HepG2 (cell line): ENCODE results near the gene ZNF749. TPM values are rescaled to one million over a fixed set of nuclear protein-coding genes. Genes with fewer than 3 reads are reported as not detected.

Source experiments
- ATAC-seq: fragments of 200-7000 bp; cut with Tn5 transposase; 3 replicates; pipeline ENCODE4 v1.9.1; 2020; ENCODE audit warnings: mild to moderate bottlenecking, moderate library complexity
- BruUV-seq: library from RNA; stranded (reverse); fragments of 400-500 nt; replicated peaks from 2 replicates; lab custom pipeline; 2021; lab: Mats Ljungman, UMichigan
- CTCF ChIA-PET: fragments of 300-600 bp; formaldehyde crosslinking; extraction: SDS; loops from one replicate; lab custom pipeline; 2021; ENCODE audit warnings: low total read pairs, inconsistent platforms, low intra/inter-chr PET ratio; lab: Yijun Ruan, JAX
- POLR2A ChIA-PET: fragments of 350-600 bp; sonication (Branson Sonifier 250); formaldehyde crosslinking; loops from one replicate; lab custom pipeline; 2020; ENCODE audit warnings: antibody characterized with exemption, inconsistent platforms; lab: Yijun Ruan, JAX
- DNase-seq: peaks from one replicate; pipeline ENCODE4 v3.0.0-alpha.2; 2015; ENCODE audit warnings: low spot score
- FAIRE-seq: peaks from 3 replicates; lab custom pipeline; 2011; peaks lifted over from hg19 to GRCh38; lab: Jason Lieb, UNC
- H2AFZ ChIP-seq: one replicate; pipeline ENCODE4 v1.6.1; 2011; ENCODE audit warnings: low read length, inconsistent platforms
- H3K27ac ChIP-seq: fragments of 300-600 bp; 3 replicates; pipeline ENCODE4 v1.8.0; 2011; ENCODE audit warnings: mixed run types, mild to moderate bottlenecking, mixed read lengths, low read length, inconsistent platforms; ENCODE audit not compliant: insufficient read depth; ENCODE audit errors: extremely low read length
- H3K27me3 ChIP-seq, 2 experiments: fragments of 200-600 bp in 1 of 2; 2 replicates in 1 of 2; 3 replicates in 1 of 2; pipeline versions ENCODE4 v1.6.0 to v1.8.0; 2011; ENCODE audit warnings: low read length in 2 of 2, mild to moderate bottlenecking in 2 of 2, moderate library complexity in 2 of 2, inconsistent platforms in 1 of 2; ENCODE audit not compliant: insufficient read depth in 2 of 2, control insufficient read depth in 1 of 2
- H3K36me3 ChIP-seq, 2 experiments: fragments of 200-600 bp in 1 of 2; replicated peaks in 1 of 2; 2 replicates in 1 of 2; 3 replicates in 1 of 2; pipeline versions ENCODE4 v1.5.1 to v1.8.0; 2011; ENCODE audit warnings: low read length in 2 of 2, inconsistent platforms in 1 of 2; ENCODE audit not compliant: insufficient read depth in 2 of 2, control insufficient read depth in 1 of 2
- H3K4me1 ChIP-seq: 2 replicates; pipeline ENCODE4 v1.5.1; 2012; ENCODE audit warnings: low read length, inconsistent platforms; ENCODE audit not compliant: insufficient read depth
- H3K4me2 ChIP-seq: 2 replicates; pipeline ENCODE4 v1.6.0; 2011; ENCODE audit warnings: low read depth, low read length, inconsistent platforms
- H3K4me3 ChIP-seq, 3 experiments: fragments of 200-600 bp in 1 of 3; sonication (generic), shearing (Covaris generic) in 1 of 3; replicated peaks in 1 of 3; 2 replicates each; pipeline ENCODE4 v1.5.1; 2011 to 2016; ENCODE audit warnings: low read length in 3 of 3, inconsistent platforms in 2 of 3, low read depth in 2 of 3, mild to moderate bottlenecking in 2 of 3, control low read depth in 1 of 3, mixed read lengths in 1 of 3; ENCODE audit not compliant: insufficient read depth in 1 of 3
- H3K79me2 ChIP-seq: one replicate; pipeline ENCODE4 v1.6.1; 2011; ENCODE audit warnings: low read length, inconsistent platforms; ENCODE audit not compliant: insufficient read depth
- H3K9ac ChIP-seq: 2 replicates; pipeline ENCODE4 v1.6.0; 2011; ENCODE audit warnings: mild to moderate bottlenecking, low read depth, low read length, inconsistent platforms; ENCODE audit not compliant: insufficient read depth
- H3K9me3 ChIP-seq: 2 replicates; pipeline ENCODE4 v1.5.1; 2012; ENCODE audit warnings: mild to moderate bottlenecking, low read length
- H4K20me1 ChIP-seq: 2 replicates; pipeline ENCODE4 v1.6.0; 2011; ENCODE audit warnings: inconsistent platforms, mild to moderate bottlenecking, low read length, moderate library complexity; ENCODE audit not compliant: insufficient read depth
- BCL3 ChIP-seq: sonication (generic); formaldehyde crosslinking; IDR thresholded peaks from 2 replicates; pipeline ENCODE4 v1.5.1; 2020; ENCODE audit warnings: mild to moderate bottlenecking, missing genetic modification reagents, moderate library complexity
- GMEB2 ChIP-seq: IDR thresholded peaks from 2 replicates; pipeline ENCODE4 v1.6.1; 2016; ENCODE audit warnings: missing biosample characterization, missing genetic modification reagents, low read depth
- MTA1 ChIP-seq: sonication (generic); formaldehyde crosslinking; IDR thresholded peaks from 2 replicates; pipeline ENCODE4 v1.4.0; 2020; ENCODE audit warnings: missing genetic modification reagents, mild to moderate bottlenecking, borderline replicate concordance
- NFYB ChIP-seq: sonication (generic); formaldehyde crosslinking; IDR thresholded peaks from 2 replicates; pipeline ENCODE4 v1.4.0; 2020; ENCODE audit warnings: missing genetic modification reagents
- NR2C2 ChIP-seq: sonication (generic); formaldehyde crosslinking; IDR thresholded peaks from 2 replicates; pipeline ENCODE4 v1.4.0; 2020; ENCODE audit warnings: missing genetic modification reagents, mild to moderate bottlenecking, moderate library complexity, borderline replicate concordance
- RAD21 ChIP-seq: fragments of 450-650 bp; formaldehyde crosslinking; IDR thresholded peaks from 2 replicates; pipeline ENCODE4 v1.5.0; 2020; ENCODE audit warnings: mild to moderate bottlenecking
- ZNF280B ChIP-seq: sonication (generic); formaldehyde crosslinking; IDR thresholded peaks from 2 replicates; pipeline ENCODE4 v1.5.0; 2020; ENCODE audit warnings: missing genetic modification reagents, mild to moderate bottlenecking, borderline replicate concordance
- ZNF281 ChIP-seq: sonication (generic); formaldehyde crosslinking; IDR thresholded peaks from 2 replicates; pipeline ENCODE4 v1.4.0; 2020; ENCODE audit warnings: missing genetic modification reagents, borderline replicate concordance
- ZNF512 ChIP-seq: sonication (generic); formaldehyde crosslinking; IDR thresholded peaks from 2 replicates; pipeline ENCODE4 v1.4.0; 2020; ENCODE audit warnings: mild to moderate bottlenecking, missing genetic modification reagents
- ZNF788 ChIP-seq: sonication (generic); formaldehyde crosslinking; IDR thresholded peaks from 2 replicates; pipeline ENCODE4 v1.5.0; 2020; ENCODE audit warnings: mild to moderate bottlenecking, missing genetic modification reagents, borderline replicate concordance
- ZSCAN12 ChIP-seq: sonication (generic); formaldehyde crosslinking; IDR thresholded peaks from 2 replicates; pipeline ENCODE4 v1.9.0; 2021; ENCODE audit warnings: mild to moderate bottlenecking, missing genetic modification reagents
- WGBS: methylation state at CpG from one replicate; pipeline ENCODE4 v1.1.6; 2017; ENCODE audit warnings: low lambda C conversion rate; 5-methylcytosine and 5-hydroxymethylcytosine counted together
- in situ Hi-C: cut with HindIII; loops from 2 replicates; pipeline ENCODE4 v1.10.0; 2017; ENCODE audit warnings: low pct_unique_long_range_greater_than_20kb; ENCODE audit not compliant: extremely low pct_ligation_motif_present
- intact Hi-C: fragments of 100-400 bp; cut with micrococcal nuclease; formaldehyde crosslinking; loops from one replicate; pipeline ENCODE4 v1.10.0; 2022; ENCODE audit not compliant: unreplicated experiment
- polyA plus RNA-seq, 8 experiments: library from polyadenylated mRNA; depleted of rRNA in 3 of 8; stranded (reverse) in 7 of 8; unstranded in 1 of 8; fragments of >200 nt; fragmentation: Illumina TruSeq in 4 of 8; extraction: Trizol in 4 of 8; gene quantifications; 2 replicates each; pipeline versions ENCODE4 v1.2.1 to v1.2.3, GENCODE V29; 2011 to 2016; ENCODE audit warnings: low read depth in 4 of 8, missing spikeins in 1 of 8, mixed read lengths in 1 of 8; ENCODE audit not compliant: insufficient read depth in 1 of 8
- total RNA-seq, 5 experiments: library from RNA; depleted of rRNA; stranded (reverse); fragments of >200 nt; fragmentation: Illumina TruSeq; extraction: Trizol; gene quantifications; 2 replicates each; pipeline ENCODE4 v1.2.3, GENCODE V29; 2016; ENCODE audit warnings: low read depth in 1 of 5

Gene ZNF749
- total and polyA plus RNA-seq, 2 of the 13 experiments (the other 11 are each of a cell fraction or from before 2014, with no cell fraction given) = 18.9 to 21.0 TPM

GRCh38 chr19:57434386-57435061 lies 601 bp upstream of the ZNF749 start (continued):
- no peak for TF ChIP-seq ZNF281 (CRISPR knock-in tag)
- TF ChIP-seq ZNF512 = no peak
- no peak for TF ChIP-seq NFYB (CRISPR knock-in tag)

- ChIA-PET CTCF (no interaction called here), POLR2A (interaction anchor here (2.0 kb wide), 1 partner anchor 47 kb away, joined by 9 read pairs; the partner anchor contains the start of gene ZNF548)
- WGBS = 31% methylated on average over 1 of the region's 1 CpG
- Histone ChIP-seq H3K4me3 (peak overlapping the region; percentile 83 to 98 (median 88)), H3K9ac (peak overlapping the region; percentile 80), H3K9me3 (no peaks in the 10 kb centered on the region), H4K20me1 (peaks cover 4% of the 10 kb centered on the region; the same call in 1 of the 2 replicates), H3K4me1 (peaks cover 22% of the 10 kb centered on the region), H2AFZ (no peak overlapping the region), H3K79me2 (peaks cover 51% of the 10 kb centered on the region), H3K27ac (no peak overlapping the region), H3K36me3 (peaks cover 4 to 10% of the 10 kb centered on the region in 2 experiments), H3K4me2 (peak overlapping the region; percentile 87), H3K27me3 (no peaks in the 10 kb centered on the region; a peak in 1 of 5 replicates)
- in situ Hi-C loops (no loop called here), intact Hi-C loops (no loop called here)
- no TSS peak for BruUV-seq
- DNase-seq (no peak), ATAC-seq (no peak), FAIRE-seq (no peak)
- TF ChIP-seq RAD21 (CRISPR knock-in tag) = no peak
- TF ChIP-seq NR2C2 (CRISPR knock-in tag) = no peak
- no peak for TF ChIP-seq ZSCAN12
- TF ChIP-seq ZNF280B = no peak
- no peak for TF ChIP-seq MTA1 (CRISPR knock-in tag)
- no peak for TF ChIP-seq BCL3 (CRISPR knock-in tag)
- TF ChIP-seq GMEB2 (CRISPR knock-in tag) = no peak
- no peak for TF ChIP-seq ZNF788
Measured at GRCh38 chr19:57436417-57436816, 1.3 kb downstream of the ZNF749 start.
